Sigmoid colon (tissue), 7 donors: ENCODE data around the gene PIP5K1A. TPM values are rescaled to one million over a fixed set of nuclear protein-coding genes. Genes with fewer than 3 reads are reported as not detected.

Source experiments
- DNase-seq: peaks from one replicate; pipeline ENCODE4 v3.0.0-alpha.2; 2019
- H3K27ac ChIP-seq, 4 donors: fragments of 200-600 bp; sonication (generic); one replicate each; pipeline ENCODE4 v1.5.1; 2016 to 2019; ENCODE audit warnings: mild to moderate bottlenecking in 1 of 4
- H3K27me3 ChIP-seq, 3 donors: fragments of 200-600 bp; sonication (generic); one replicate each; pipeline ENCODE4 v1.5.1; 2019; ENCODE audit warnings: mild to moderate bottlenecking in 1 of 3
- H3K36me3 ChIP-seq, 4 donors: fragments of 200-600 bp; sonication (generic); one replicate each; pipeline ENCODE4 v1.5.1; 2016 to 2019
- H3K4me1 ChIP-seq, 4 donors: fragments of 200-600 bp; sonication (generic); one replicate each; pipeline ENCODE4 v1.5.1; 2017 to 2019
- H3K4me3 ChIP-seq, 4 donors: fragments of 200-600 bp; sonication (generic); one replicate each; pipeline ENCODE4 v1.5.1; 2017 to 2019; ENCODE audit warnings: mild to moderate bottlenecking in 2 of 4, moderate library complexity in 1 of 4
- H3K9me3 ChIP-seq, 4 donors: fragments of 200-600 bp in 3 of 4; sonication (generic) in 3 of 4; one replicate each; pipeline versions ENCODE4 v1.5.1 to v1.6.1; 2013 to 2019
- EP300 ChIP-seq, 4 donors: sonication (generic); formaldehyde crosslinking; IDR thresholded peaks; one replicate each; pipeline ENCODE4 v1.6.1; 2017; ENCODE audit warnings: antibody characterized with exemption in 4 of 4
- POLR2A ChIP-seq, 2 donors: fragments of 450-650 bp; IDR thresholded peaks; one replicate each; pipeline ENCODE4 v1.6.1; 2016; ENCODE audit warnings: antibody characterized with exemption in 2 of 2, mild to moderate bottlenecking in 2 of 2, moderate library complexity in 2 of 2
- POLR2AphosphoS5 ChIP-seq, 4 donors: sonication (generic); formaldehyde crosslinking; IDR thresholded peaks; one replicate each; pipeline ENCODE4 v1.6.1; 2017; ENCODE audit warnings: antibody characterized with exemption in 4 of 4
- WGBS, 2 donors: extraction: QIAGEN DNeasy Blood & Tissue Kit; methylation state at CpG; one replicate each; pipeline ENCODE4 v1.1.7; 2013; 5-methylcytosine and 5-hydroxymethylcytosine counted together
- intact Hi-C: fragments of 100-400 bp; cut with DNase I; formaldehyde crosslinking; loops from one replicate; pipeline ENCODE4 v1.15.1; 2023
- polyA plus RNA-seq, 3 donors: library from polyadenylated mRNA; stranded (reverse); fragments of 200-250 nt; gene quantifications; one replicate each; pipeline ENCODE4 v1.2.3, GENCODE V29; 2013
- total RNA-seq, 4 donors: library from RNA; depleted of rRNA; stranded (reverse); fragments of >200 nt; gene quantifications; one replicate each; pipeline ENCODE4 v1.1.0, GENCODE V29; 2016
- TF ChIP-seq, protein P1 (sequence below), 4 experiments: fragments of 450-650 bp in 3 of 4; fragments of 200-600 bp in 1 of 4; IDR thresholded peaks; one replicate each; pipeline ENCODE4 v1.5.1; 2016 to 2019; ENCODE audit warnings: antibody characterized with exemption in 4 of 4, mild to moderate bottlenecking in 3 of 4, moderate library complexity in 2 of 4
- donor health status: healthy with polysubstance abuse.
- donor health status: Bipolar disorder and iron deficiency.
- donor health status: healthy.

The PIP5K1A gene
- total and polyA plus RNA-seq, 7 donors = 9.6 to 51.5 (median 33.2) TPM

DNA sequence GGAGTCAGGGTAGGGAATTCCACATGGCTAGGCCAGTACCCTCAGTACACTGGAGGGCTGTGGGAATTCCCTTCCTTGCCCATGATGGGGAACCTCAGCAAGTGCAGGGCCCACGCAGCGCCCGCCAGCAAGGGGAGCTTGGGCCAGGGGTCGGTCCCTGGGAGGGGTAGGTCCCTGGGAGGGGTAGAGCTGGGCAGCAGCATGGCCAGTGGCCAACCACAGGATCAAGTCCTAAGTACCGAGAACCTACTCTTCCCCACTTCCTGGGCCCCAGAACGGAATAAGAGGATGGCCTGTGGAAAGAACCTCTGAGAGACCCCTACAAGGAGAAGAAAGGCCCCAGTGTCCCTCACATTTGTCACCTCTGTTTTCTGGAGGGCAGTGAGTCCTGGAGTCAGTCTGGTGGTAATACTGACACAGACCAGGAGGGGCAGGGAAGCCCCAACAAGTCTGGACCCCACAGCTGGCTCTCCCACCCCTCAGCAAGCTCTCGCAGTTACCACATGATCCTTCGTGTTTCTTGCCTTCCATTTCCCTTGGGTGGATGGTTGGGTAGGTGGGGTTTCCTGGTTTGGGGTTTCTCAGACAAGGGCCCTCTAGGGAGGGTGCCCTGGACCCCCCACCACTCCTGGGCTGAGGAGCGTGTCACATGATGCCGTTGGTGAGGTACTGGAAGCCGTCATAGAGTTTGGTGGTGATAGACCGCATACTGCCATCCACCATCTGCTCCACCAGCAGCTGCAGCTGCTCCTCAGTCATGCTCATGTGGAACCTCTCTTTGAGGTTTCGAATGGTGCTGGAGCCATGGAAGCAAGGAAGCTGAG is 94.1 kb downstream of the PIP5K1A start:
- WGBS, 2 donors = 78 to 89% methylated on average over 13 of the region's 13 CpGs
- Histone ChIP-seq H3K4me1 (peaks cover 0 to 8% (median 0%) of the 10 kb centered on the region in 4 donors), H3K27ac (peak overlapping the region in 2 of 4 donors; percentile 5 to 28), H3K27me3 (no peaks in the 10 kb centered on the region), H3K4me3 (no peak overlapping the region), H3K36me3 (peaks cover 69 to 100% (median 86%) of the 10 kb centered on the region in 4 donors), H3K9me3 (no peaks in the 10 kb centered on the region)
- TF ChIP-seq POLR2AphosphoS5 (IDR thresholded peaks at IDR 0.05) (no peak), POLR2A (IDR thresholded peaks at IDR 0.05) (no peak), EP300 (IDR thresholded peaks at IDR 0.05) (no peak)
- TF ChIP-seq, protein P1, sequence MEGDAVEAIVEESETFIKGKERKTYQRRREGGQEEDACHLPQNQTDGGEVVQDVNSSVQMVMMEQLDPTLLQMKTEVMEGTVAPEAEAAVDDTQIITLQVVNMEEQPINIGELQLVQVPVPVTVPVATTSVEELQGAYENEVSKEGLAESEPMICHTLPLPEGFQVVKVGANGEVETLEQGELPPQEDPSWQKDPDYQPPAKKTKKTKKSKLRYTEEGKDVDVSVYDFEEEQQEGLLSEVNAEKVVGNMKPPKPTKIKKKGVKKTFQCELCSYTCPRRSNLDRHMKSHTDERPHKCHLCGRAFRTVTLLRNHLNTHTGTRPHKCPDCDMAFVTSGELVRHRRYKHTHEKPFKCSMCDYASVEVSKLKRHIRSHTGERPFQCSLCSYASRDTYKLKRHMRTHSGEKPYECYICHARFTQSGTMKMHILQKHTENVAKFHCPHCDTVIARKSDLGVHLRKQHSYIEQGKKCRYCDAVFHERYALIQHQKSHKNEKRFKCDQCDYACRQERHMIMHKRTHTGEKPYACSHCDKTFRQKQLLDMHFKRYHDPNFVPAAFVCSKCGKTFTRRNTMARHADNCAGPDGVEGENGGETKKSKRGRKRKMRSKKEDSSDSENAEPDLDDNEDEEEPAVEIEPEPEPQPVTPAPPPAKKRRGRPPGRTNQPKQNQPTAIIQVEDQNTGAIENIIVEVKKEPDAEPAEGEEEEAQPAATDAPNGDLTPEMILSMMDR (IDR thresholded peaks at IDR 0.05) = no peak
- no peak for DNase-seq
- intact Hi-C loops = no loop called here

DNA sequence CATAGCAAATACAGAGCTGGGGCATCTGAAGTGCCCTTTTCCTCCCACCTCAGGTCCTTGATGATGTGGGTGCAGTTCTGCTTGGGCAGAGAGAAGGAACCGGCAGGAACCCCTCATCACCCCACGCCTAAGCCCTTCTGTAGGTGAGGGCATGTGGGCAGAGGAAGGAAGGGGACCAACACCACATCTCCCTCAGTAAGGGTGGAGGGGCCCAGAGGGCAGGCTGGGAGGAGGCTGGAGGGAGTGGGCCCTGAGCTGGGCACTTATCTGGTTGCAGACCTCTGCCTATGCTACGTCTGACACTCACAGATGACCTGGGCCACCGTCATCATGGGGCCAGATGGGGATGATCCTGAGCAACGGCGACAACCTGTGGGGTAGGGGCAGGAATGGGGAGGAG is 94.7 kb downstream of the PIP5K1A start:
- H3K27me3 ChIP-seq = no peaks in the 10 kb centered on the region
- no peak for TF ChIP-seq POLR2AphosphoS5 (IDR thresholded peaks at IDR 0.05)
- peaks cover 69 to 100% (median 87%) of the 10 kb centered on the region in 4 donors for H3K36me3 ChIP-seq
- no peak overlapping the region for H3K4me3 ChIP-seq
- intact Hi-C loops = no loop called here
- H3K9me3 ChIP-seq = no peaks in the 10 kb centered on the region
- WGBS, 2 donors = 81 to 86% methylated on average over 6 of the region's 6 CpGs
- H3K27ac ChIP-seq = no peak overlapping the region
- no peak for DNase-seq
- peaks cover 0 to 8% (median 0%) of the 10 kb centered on the region in 4 donors for H3K4me1 ChIP-seq

DNA sequence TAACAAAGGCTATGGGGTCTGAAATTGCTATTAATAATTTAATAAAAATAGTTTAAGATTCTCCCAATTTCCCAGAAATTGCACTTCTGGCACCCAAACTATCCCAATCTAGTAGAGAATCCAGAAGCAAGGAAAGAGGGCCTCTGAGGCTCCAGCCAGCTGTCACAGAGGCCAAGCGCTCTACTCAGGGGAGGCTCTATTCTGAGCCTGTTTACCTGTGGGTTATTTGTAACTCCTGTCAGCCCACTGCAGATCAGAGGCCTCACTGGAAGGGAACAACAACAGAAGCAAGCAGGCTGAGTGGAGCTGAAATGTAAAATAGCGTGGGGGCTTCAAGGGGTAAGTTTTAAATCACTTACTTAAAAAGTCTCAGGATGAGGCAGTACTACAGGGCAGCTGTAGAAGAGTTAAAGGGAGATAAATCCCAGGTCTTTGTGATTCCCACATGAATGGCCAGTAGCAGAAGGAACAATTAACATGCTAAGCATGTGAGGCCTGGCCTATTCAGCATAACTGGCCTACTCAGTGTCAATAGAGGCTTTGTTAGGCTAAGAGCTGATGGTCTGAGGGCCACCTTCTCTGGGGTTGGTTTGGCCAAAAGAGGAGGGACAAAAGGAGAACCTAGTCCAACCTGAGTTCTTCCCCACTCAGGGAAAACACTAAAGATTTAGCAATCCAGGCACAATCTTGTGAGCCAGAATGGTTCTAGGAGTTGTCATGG is 96.5 kb downstream of the PIP5K1A start:
- Histone ChIP-seq H3K36me3 (peaks cover 67 to 100% (median 88%) of the 10 kb centered on the region in 4 donors), H3K4me3 (no peak overlapping the region), H3K9me3 (no peaks in the 10 kb centered on the region), H3K4me1 (no peaks in the 10 kb centered on the region), H3K27me3 (no peaks in the 10 kb centered on the region), H3K27ac (no peak overlapping the region)
- 93 to 97% methylated on average over 2 of the region's 2 CpGs for WGBS, 2 donors
- no peak for TF ChIP-seq POLR2A (IDR thresholded peaks at IDR 0.05)
- intact Hi-C loops = no loop called here
- DNase-seq = no peak

Other genes with a start within 250 kb of the PIP5K1A start
- 100 to 1,000 TPM in 1 of 4 donors, 10 to 100 TPM in 3; 68.7 to 103 (median 79.1) TPM for gene CERS2, start 223.7 kb upstream of the PIP5K1A start, total RNA-seq
- 100 to 1,000 TPM in 1 of 3 donors, 10 to 100 TPM in 2; 50.6 to 115 (median 97.8) TPM for gene CERS2, start 223.7 kb upstream of the PIP5K1A start, polyA plus RNA-seq
- under 1 TPM in 1 of 4 donors, not detected in 3; 0.36 TPM for gene ANXA9, start 216.3 kb upstream of the PIP5K1A start, total RNA-seq
- under 1 TPM in 2 of 3 donors, not detected in 1; 0.45 to 0.60 TPM for gene ANXA9, start 216.3 kb upstream of the PIP5K1A start, polyA plus RNA-seq
- 10 to 100 TPM; 21.7 to 51.8 (median 27.0) TPM for gene MINDY1, start 191.7 kb upstream of the PIP5K1A start, total RNA-seq
- gene MINDY1, start 191.7 kb upstream of the PIP5K1A start, polyA plus RNA-seq = 10 to 100 TPM; 15.6 to 26.4 (median 22.1) TPM
- 10 to 100 TPM; 16.7 to 33.9 (median 27.7) TPM for gene PRUNE1, start 190.1 kb upstream of the PIP5K1A start, total RNA-seq
- gene PRUNE1, start 190.1 kb upstream of the PIP5K1A start, polyA plus RNA-seq = 10 to 100 TPM; 15.5 to 18.7 (median 18.6) TPM
- gene BNIPL, start 162.0 kb upstream of the PIP5K1A start, total RNA-seq = under 1 TPM in 2 of 4 donors, not detected in 2; 0.28 to 0.36 TPM
- under 1 TPM in 1 of 3 donors, not detected in 2; 0.47 TPM for gene BNIPL, start 162.0 kb upstream of the PIP5K1A start, polyA plus RNA-seq
- gene C1orf56, start 150.8 kb upstream of the PIP5K1A start, total RNA-seq = 1 to 10 TPM; 4.1 to 7.8 (median 7.0) TPM
- gene C1orf56, start 150.8 kb upstream of the PIP5K1A start, polyA plus RNA-seq = 1 to 10 TPM in 2 of 3 donors, under 1 TPM in 1; 0.46 to 2.3 (median 1.2) TPM
- 10 to 100 TPM; 37.8 to 53.6 (median 47.1) TPM for gene CDC42SE1, start 138.9 kb upstream of the PIP5K1A start, total RNA-seq
- 10 to 100 TPM; 35.4 to 82.8 (median 52.7) TPM for gene CDC42SE1, start 138.9 kb upstream of the PIP5K1A start, polyA plus RNA-seq
- 1 to 10 TPM; 2.1 to 5.0 (median 4.1) TPM for gene MLLT11, start 138.2 kb upstream of the PIP5K1A start, total RNA-seq
- 1 to 10 TPM in 1 of 3 donors, under 1 TPM in 2; 0.60 to 2.9 (median 0.69) TPM for gene MLLT11, start 138.2 kb upstream of the PIP5K1A start, polyA plus RNA-seq
- 10 to 100 TPM; 20.6 to 27.0 (median 25.3) TPM for gene GABPB2, start 127.8 kb upstream of the PIP5K1A start, total RNA-seq
- 1 to 10 TPM; 3.6 to 7.9 (median 4.2) TPM for gene GABPB2, start 127.8 kb upstream of the PIP5K1A start, polyA plus RNA-seq
- 10 to 100 TPM in 2 of 4 donors, 1 to 10 TPM in 2; 5.0 to 20.6 (median 7.8) TPM for gene SEMA6C, start 51.9 kb upstream of the PIP5K1A start, total RNA-seq
- 1 to 10 TPM in 2 of 3 donors, under 1 TPM in 1; 0.23 to 4.1 (median 1.2) TPM for gene SEMA6C, start 51.9 kb upstream of the PIP5K1A start, polyA plus RNA-seq
- 1 to 10 TPM; 1.9 to 9.5 (median 7.5) TPM for gene TNFAIP8L2, start 41.9 kb upstream of the PIP5K1A start, total RNA-seq
- 10 to 100 TPM; 11.4 to 12.7 (median 12.6) TPM for gene TNFAIP8L2, start 41.9 kb upstream of the PIP5K1A start, polyA plus RNA-seq
- 10 to 100 TPM; 15.5 to 22.7 (median 19.0) TPM for gene LYSMD1, start 32.6 kb upstream of the PIP5K1A start, total RNA-seq
- 1 to 10 TPM; 4.2 to 7.9 (median 7.8) TPM for gene LYSMD1, start 32.6 kb upstream of the PIP5K1A start, polyA plus RNA-seq
- gene SCNM1, start 32.4 kb upstream of the PIP5K1A start, total RNA-seq = 10 to 100 TPM; 17.5 to 24.2 (median 19.8) TPM
- 10 to 100 TPM; 35.4 to 42.4 (median 35.6) TPM for gene SCNM1, start 32.4 kb upstream of the PIP5K1A start, polyA plus RNA-seq
- gene TMOD4, start 22.6 kb upstream of the PIP5K1A start, total RNA-seq = 1 to 10 TPM in 1 of 4 donors, not detected in 3; 1.1 TPM
- 1 to 10 TPM in 1 of 3 donors, under 1 TPM in 1, not detected in 1; 0.07 to 2.1 TPM for gene TMOD4, start 22.6 kb upstream of the PIP5K1A start, polyA plus RNA-seq
- gene VPS72, start 8.4 kb upstream of the PIP5K1A start, total RNA-seq = 10 to 100 TPM; 34.6 to 49.7 (median 44.8) TPM
- 10 to 100 TPM; 24.0 to 36.2 (median 32.4) TPM for gene VPS72, start 8.4 kb upstream of the PIP5K1A start, polyA plus RNA-seq
- gene PSMD4, start 56.2 kb downstream of the PIP5K1A start, total RNA-seq = 100 to 1,000 TPM; 138 to 194 (median 173) TPM
- gene PSMD4, start 56.2 kb downstream of the PIP5K1A start, polyA plus RNA-seq = 100 to 1,000 TPM; 111 to 176 (median 111) TPM
- 10 to 100 TPM; 17.6 to 24.2 (median 18.3) TPM for gene ZNF687, start 83.7 kb downstream of the PIP5K1A start, total RNA-seq
- 10 to 100 TPM in 2 of 3 donors, 1 to 10 TPM in 1; 6.6 to 16.6 (median 10.4) TPM for gene ZNF687, start 83.7 kb downstream of the PIP5K1A start, polyA plus RNA-seq
- 10 to 100 TPM; 57.6 to 75.2 (median 62.4) TPM for gene PI4KB, start 128.9 kb downstream of the PIP5K1A start, total RNA-seq
- 10 to 100 TPM; 25.2 to 42.0 (median 25.7) TPM for gene PI4KB, start 128.9 kb downstream of the PIP5K1A start, polyA plus RNA-seq
- 10 to 100 TPM; 39.6 to 67.9 (median 56.1) TPM for gene RFX5, start 148.7 kb downstream of the PIP5K1A start, total RNA-seq
- gene RFX5, start 148.7 kb downstream of the PIP5K1A start, polyA plus RNA-seq = 10 to 100 TPM; 12.0 to 46.6 (median 20.6) TPM
- gene SELENBP1, start 174.2 kb downstream of the PIP5K1A start, total RNA-seq = 100 to 1,000 TPM in 3 of 4 donors, 10 to 100 TPM in 1; 95.8 to 142 (median 127) TPM
- gene SELENBP1, start 174.2 kb downstream of the PIP5K1A start, polyA plus RNA-seq = 1,000 to 10,000 TPM in 1 of 3 donors, 100 to 1,000 TPM in 2; 787 to 1,051 (median 895) TPM
- gene PSMB4, start 201.0 kb downstream of the PIP5K1A start, total RNA-seq = 100 to 1,000 TPM; 237 to 277 (median 249) TPM
- gene PSMB4, start 201.0 kb downstream of the PIP5K1A start, polyA plus RNA-seq = 100 to 1,000 TPM; 321 to 362 (median 338) TPM